HG03097 (cell line): ENCODE measurements around the gene ZNF175.
"Not testable (repeated sequence)": the region's sequence is repeated elsewhere in the genome, so short reads cannot be mapped to it uniquely, and the experiment has no call there.

Experiments used
- ATAC-seq: cut with Tn5 transposase; IDR thresholded peaks from one replicate; pipeline ENCODE4 v1.9.1; 2021; ENCODE audit not compliant: unreplicated experiment, low FRiP score

ZNF175 gene

GRCh38 chr19:51626675-51627074, 55.6 kb downstream of the ZNF175 start:
- ATAC-seq: no peak

GRCh38 chr19:51627491-51628138, 56.5 kb downstream of the ZNF175 start:
- no peak for ATAC-seq

- no peak for ATAC-seq
Measured at GRCh38 chr19:51628153-51628939, 57.3 kb downstream of the ZNF175 start.

DNA sequence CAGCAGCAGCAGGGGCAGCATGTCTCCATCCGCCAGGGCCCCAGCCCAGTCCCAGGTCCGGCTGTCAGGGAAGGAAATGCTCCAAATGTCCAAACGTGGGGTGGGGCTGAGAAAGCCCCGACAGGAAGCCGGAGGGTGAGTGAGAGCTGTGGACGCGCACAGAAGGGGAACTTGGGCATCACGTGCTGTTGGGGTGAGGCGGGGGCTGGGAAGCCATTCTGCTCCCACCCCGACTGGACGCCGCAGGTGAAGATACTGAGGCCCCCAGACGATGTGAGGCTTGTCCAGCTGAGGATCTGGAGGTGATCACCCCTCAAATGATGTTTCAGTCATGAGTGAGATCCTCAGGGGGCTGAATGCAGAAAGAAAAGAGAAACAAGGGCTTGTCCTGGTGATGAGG, 59.2 kb downstream of the ZNF175 start, which contains the start of gene SIGLEC5:
TSS of gene SIGLEC5 (minus strand) at position 87 of the 400 bp plus-strand sequence. CDS start at position 21, 66 bp downstream.
- not testable (repeated sequence) for ATAC-seq

- no peak for ATAC-seq
Measured at GRCh38 chr19:51632126-51632525, 61.0 kb downstream of the ZNF175 start.

- ATAC-seq: no peak
Measured at GRCh38 chr19:51637362-51637978, 66.4 kb downstream of the ZNF175 start.

GRCh38 chr19:51639916-51640315, 68.8 kb downstream of the ZNF175 start:
- ATAC-seq: no peak

- ATAC-seq: no peak
Measured at GRCh38 chr19:51640386-51640785, 69.3 kb downstream of the ZNF175 start.

DNA sequence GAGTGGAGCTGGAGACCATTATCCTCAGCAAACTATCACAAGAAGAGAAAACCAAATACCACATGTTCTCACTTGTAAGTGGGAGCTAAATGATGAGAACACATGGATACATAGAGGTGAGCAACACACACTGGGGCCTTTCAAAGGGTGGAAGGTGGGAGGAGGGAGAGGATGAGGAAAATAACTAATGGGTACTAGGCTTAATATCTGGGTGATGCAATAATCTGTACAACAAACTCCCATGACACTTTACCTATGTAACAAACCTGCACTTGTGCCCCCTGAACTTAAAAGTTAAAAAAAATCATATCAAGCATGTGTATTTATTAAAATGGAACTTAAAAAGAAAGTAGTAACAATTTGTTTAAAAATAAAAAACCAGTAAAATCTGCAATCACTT, 70.6 kb downstream of the ZNF175 start:
- no peak for ATAC-seq
